GM21825 (cell line): Measurements from ENCODE around the gene ILK.

Experiments used
- ATAC-seq: cut with Tn5 transposase; IDR thresholded peaks from one replicate; pipeline ENCODE4 v1.9.1; 2021; ENCODE audit warnings: mild to moderate bottlenecking, moderate library complexity; ENCODE audit not compliant: unreplicated experiment

The ILK gene

GRCh38 chr11:6572215-6572614 lies 31.4 kb upstream of the ILK start:
- ATAC-seq: no peak

GRCh38 chr11:6574816-6575715 lies 28.5 kb upstream of the ILK start:
- no peak for ATAC-seq

DNA sequence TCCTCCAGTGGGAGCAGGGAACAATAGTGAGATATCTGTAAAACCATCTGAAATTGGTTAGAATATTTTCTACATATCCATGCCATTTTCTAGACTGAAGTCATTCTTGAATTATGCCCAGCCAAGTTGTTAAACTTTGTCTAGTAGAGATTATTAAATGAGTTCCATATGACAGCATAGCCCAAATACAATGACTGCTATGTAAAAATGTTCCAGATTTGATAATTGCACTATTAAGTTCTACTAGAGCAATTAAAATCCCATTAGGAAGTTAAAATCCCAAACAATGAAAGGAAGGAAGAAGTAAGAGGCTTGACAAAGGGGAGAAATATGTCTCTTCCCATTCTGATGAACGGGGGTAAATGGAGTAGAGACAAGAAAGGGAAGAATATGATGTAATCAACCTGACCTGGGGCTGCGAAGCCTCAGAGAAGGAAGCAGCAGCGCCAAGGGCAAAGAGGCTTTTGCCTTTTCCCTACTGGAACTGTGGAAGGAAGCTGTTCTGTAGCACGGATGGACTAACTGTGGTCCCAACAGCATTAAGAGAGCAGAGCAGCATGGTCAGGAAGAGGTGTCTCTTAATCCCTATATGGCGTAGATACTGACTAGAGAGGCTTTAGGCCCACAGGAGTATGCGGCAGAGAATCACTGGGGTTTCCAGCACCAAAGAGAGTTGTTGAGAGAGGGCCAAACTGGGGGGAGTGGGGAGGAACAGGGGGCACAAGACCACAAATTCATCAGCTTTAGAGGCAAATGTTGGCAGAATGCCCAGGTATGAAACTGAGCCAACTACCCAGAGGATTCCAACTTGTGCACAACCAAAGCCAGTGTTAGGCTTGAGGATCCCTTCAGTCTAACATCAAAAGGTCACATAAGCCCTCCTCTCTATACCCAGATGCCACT lies 26.9 kb upstream of the ILK start:
- no peak for ATAC-seq

- no peak for ATAC-seq
Observed at GRCh38 chr11:6578134-6578533, 25.4 kb upstream of the ILK start.

DNA sequence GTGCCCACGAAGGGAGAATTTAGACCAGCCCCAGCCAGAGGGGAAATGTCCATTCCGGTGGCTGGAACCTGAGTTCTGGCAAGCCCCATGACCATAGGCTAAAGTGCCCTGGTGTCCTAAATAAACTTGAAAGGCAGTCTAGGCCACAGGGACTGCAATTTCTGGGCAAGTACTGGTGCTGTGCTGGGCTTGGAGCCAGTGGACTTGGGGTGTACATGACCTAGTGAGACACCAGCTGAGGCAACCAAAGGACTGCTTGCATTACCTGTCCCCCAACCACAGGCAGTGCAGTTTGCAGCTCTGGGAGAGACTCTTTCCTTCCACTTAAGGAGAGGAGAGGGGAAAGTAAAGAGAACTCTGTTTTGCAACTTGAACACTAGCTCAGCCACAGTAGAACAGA lies 23.9 kb upstream of the ILK start:
- no peak for ATAC-seq

DNA sequence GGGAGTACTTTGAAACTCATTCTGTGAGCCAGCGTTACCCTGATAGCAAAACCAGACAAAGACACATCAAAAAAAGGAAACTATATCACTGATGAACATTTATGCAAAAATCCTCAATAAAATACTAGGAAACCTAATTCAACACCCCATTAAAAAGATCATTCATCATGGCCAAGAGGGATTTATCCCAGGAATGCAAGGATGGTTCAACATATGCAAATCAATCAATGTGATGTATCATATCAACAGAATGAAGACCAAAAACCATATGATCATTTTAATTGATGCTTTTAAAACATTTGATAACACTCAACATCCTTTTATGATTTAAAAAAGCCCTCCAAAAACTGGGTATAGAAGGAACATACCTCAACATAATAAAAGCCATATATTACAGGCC lies 20.0 kb upstream of the ILK start:
- no peak for ATAC-seq

- no peak for ATAC-seq
Observed at GRCh38 chr11:6584528-6584927, 19.0 kb upstream of the ILK start.

GRCh38 chr11:6586434-6587359 lies 16.9 kb upstream of the ILK start:
- no peak for ATAC-seq

DNA sequence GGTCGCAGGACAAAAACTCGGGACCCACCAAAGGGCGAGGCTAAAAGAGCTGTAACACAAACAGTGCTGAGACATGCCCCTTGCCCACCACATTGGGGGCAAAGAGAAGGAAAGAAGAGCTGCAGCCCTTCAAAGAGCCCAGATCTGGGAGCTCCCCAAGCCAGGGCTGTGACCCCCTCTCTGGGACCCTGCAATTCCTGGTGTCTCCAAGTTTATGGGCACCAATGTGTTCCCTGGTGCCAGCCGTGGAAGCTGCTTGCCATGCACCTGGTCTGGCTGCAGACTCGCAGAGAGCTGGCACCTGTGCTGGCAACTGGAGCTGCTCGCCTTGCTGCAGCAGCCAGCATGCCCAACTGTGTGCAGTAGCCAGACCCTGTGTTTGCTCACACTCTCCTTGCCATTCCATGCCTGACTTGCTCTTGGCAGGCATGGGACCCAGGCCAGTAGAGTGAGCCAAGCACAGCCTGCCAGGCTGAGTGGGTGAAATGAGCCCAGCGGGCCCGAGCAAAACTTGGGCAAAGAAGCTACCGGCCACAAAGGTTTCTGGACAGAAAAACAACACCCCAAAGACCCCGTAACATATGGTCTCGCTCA lies 16.1 kb upstream of the ILK start:
- ATAC-seq: no peak

GRCh38 chr11:6588018-6588417 lies 15.6 kb upstream of the ILK start:
- no peak for ATAC-seq

DNA sequence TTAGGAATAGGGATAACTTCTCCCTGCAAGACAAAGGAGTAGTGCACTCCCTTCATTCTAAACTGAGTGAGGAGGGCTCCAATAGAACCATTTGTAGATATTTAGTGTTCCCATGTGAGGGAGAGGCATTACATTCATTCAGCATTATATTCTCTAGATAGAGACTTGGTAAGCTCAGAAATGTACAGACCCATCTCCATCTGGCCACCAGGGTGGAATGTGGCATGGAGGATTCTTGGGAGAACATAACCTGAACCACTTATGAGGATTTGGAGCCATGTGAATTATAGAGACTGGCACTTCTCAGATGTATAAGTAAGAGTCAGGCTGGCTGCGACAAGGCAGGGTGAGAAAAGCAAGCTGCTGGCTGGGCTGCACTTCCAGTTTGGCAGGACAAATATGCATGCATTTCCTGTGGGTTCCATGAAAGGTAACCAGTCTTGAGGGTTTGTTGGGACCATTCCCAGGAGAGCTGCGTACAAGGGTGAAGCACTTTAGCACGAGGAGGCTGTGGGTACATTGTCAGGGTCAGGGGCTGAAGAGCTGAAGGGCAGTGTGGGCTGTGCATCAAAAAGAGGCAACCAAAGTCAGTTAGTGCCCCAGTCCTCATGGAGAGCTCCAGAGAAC lies 9.3 kb upstream of the ILK start:
- no peak for ATAC-seq

GRCh38 chr11:6596239-6596877 lies 7.2 kb upstream of the ILK start:
- no peak for ATAC-seq

DNA sequence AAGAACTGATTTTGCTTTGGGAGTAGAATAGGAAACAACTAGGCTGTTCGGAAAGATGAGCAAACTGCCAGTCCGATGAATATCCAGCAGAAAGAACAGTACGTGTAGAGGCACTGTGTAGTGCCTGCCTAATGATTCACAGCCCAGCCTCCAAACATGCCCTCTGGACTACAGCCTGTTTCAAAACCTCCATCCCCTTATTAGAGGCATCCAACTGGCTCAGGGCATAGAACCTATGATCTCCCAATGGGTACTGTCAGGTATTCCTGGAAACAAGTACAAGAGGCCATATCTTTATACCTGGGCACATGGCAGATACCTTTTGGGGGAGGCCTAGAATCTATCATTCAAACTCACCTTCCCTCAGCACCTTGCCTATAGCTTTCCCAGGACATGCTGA lies 5.0 kb upstream of the ILK start:
- ATAC-seq: no peak

- no peak for ATAC-seq
Observed at GRCh38 chr11:6599449-6599848, 4.1 kb upstream of the ILK start.

- ATAC-seq: no peak
Observed at GRCh38 chr11:6599881-6600390, 3.6 kb upstream of the ILK start.

GRCh38 chr11:6601041-6601461 lies 2.5 kb upstream of the ILK start:
- ATAC-seq: no peak

DNA sequence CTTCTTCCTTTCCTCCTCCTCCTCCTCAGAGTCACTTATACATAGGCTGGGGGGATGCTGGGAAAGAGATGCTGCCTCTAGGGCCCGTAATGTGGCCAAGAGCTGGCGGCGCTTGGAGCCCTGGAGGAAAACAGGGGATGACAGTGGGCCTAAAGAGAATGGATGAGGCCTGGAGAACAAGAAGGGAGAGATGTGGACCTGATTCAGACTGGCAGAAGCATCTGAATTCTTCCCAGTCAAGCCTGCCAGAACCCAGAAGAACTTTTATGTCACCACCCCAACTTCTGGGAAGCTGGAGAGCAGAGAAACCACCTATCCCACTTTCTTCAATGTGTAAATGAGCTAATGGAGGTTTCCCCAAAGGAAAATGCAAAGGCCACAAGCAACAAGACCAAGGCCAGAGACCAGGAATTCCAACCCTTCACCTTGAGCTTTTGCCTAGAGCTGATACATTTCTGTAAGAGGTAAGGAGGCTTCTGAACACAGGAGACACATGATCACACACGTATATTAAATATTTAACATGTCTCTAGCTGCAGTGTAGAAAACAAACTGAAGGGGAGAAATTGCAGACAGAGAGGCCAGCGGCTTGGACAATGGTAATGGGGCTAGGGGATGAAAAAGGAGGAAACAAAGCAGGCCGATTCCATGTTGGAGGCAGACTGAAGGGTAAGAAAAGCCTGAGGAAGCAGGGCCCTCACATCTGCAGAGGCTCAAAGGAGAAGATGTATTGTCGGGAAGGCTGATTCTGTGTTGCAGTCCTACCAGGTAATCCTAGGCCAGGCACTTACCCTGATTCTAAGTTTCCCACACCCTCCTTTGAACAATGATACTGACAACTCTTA lies 1.3 kb upstream of the ILK start:
- ATAC-seq: no peak

GRCh38 chr11:6604081-6604626 lies 580 bp downstream of the ILK start:
- peak; percentile 34 for ATAC-seq
